A673 (cell line): ENCODE measurements around the gene CEACAM1. TPM values are rescaled to one million over a fixed set of nuclear protein-coding genes. Genes with fewer than 3 reads are reported as not detected.

Experiments
- BruUV-seq: library from RNA; stranded (reverse); fragments of 400-500 nt; replicated peaks from 2 replicates; lab custom pipeline; 2021; lab: Mats Ljungman, UMichigan
- CTCF ChIA-PET: fragments of 300-600 bp; sonication (Branson Sonifier 250); formaldehyde crosslinking; loops from one replicate; lab custom pipeline; 2022; ENCODE audit warnings: antibody characterized with exemption; lab: Charles Lee
- POLR2A ChIA-PET: fragments of 300-600 bp; sonication (Branson Sonifier 250); formaldehyde crosslinking; loops from one replicate; lab custom pipeline; 2022; ENCODE audit warnings: antibody characterized with exemption; ENCODE audit not compliant: low non-redundant PET; lab: Charles Lee
- DNase-seq: peaks from one replicate; pipeline ENCODE4 v3.0.0-alpha.2; 2015; ENCODE audit warnings: low spot score
- H3K27ac ChIP-seq: fragments of 200-600 bp; sonication (generic); 2 replicates; pipeline ENCODE4 v1.5.1; 2016; ENCODE audit warnings: mixed run types, low read depth, mild to moderate bottlenecking, mixed read lengths, antibody characterized with exemption, low read length; ENCODE audit not compliant: poor library complexity, severe bottlenecking
- H3K27me3 ChIP-seq: fragments of 200-600 bp; sonication (generic); replicated peaks from 2 replicates; pipeline ENCODE4 v1.6.1; 2017; ENCODE audit warnings: mixed run types, low read depth, mild to moderate bottlenecking, mixed read lengths, antibody characterized with exemption, low read length; ENCODE audit not compliant: insufficient read depth, poor library complexity
- H3K36me3 ChIP-seq: fragments of 200-600 bp; sonication (generic); 2 replicates; pipeline ENCODE4 v1.6.1; 2016; ENCODE audit warnings: mixed run types, mild to moderate bottlenecking, mixed read lengths, antibody characterized with exemption, low read length; ENCODE audit not compliant: insufficient read depth, poor library complexity, severe bottlenecking
- H3K4me1 ChIP-seq: fragments of 200-600 bp; sonication (generic); 2 replicates; pipeline ENCODE4 v1.6.1; 2017; ENCODE audit warnings: mixed run types, mild to moderate bottlenecking, mixed read lengths, antibody characterized with exemption, low read length; ENCODE audit not compliant: insufficient read depth, poor library complexity, severe bottlenecking
- H3K4me3 ChIP-seq: fragments of 200-600 bp; sonication (generic); 2 replicates; pipeline ENCODE4 v1.5.1; 2016; ENCODE audit warnings: low read depth, mixed run types, mild to moderate bottlenecking, mixed read lengths, low read length; ENCODE audit not compliant: poor library complexity, severe bottlenecking
- H3K9me3 ChIP-seq: fragments of 200-600 bp; sonication (generic); 2 replicates; pipeline ENCODE4 v1.6.1; 2016; ENCODE audit warnings: mixed run types, low read depth, mild to moderate bottlenecking, mixed read lengths, antibody characterized with exemption, low read length; ENCODE audit not compliant: poor library complexity, severe bottlenecking
- CTCF ChIP-seq: fragments of 300-800, 200-600 bp; sonication (generic); conservative IDR thresholded peaks from 2 replicates; pipeline ENCODE4 v1.5.1; 2017; ENCODE audit warnings: low read depth, mild to moderate bottlenecking, antibody characterized with exemption, low read length, moderate library complexity, mixed read lengths
- EZH2 ChIP-seq: fragments of 200-600 bp; sonication (generic); IDR thresholded peaks from 2 replicates; pipeline ENCODE4 v1.6.1; 2017; ENCODE audit warnings: borderline replicate concordance, low read depth, mild to moderate bottlenecking, mixed read lengths, antibody characterized with exemption, low read length; ENCODE audit not compliant: poor library complexity, severe bottlenecking
- intact Hi-C: fragments of 100-400 bp; cut with micrococcal nuclease; formaldehyde crosslinking; loops from one replicate; pipeline ENCODE4 v1.10.0; 2022; ENCODE audit not compliant: unreplicated experiment
- total RNA-seq: library from RNA; stranded (reverse); gene quantifications from 2 replicates; pipeline ENCODE4 v1.2.3, GENCODE V29; 2021

Gene CEACAM1
- total RNA-seq, 1 experiment from 2014 or later, result 0.64 TPM

- Histone ChIP-seq H3K4me1 (no peaks in the 10 kb centered on the region), H3K9me3 (no peaks in the 10 kb centered on the region), H3K4me3 (no peak overlapping the region), H3K27ac (no peak overlapping the region), H3K27me3 (no peaks in the 10 kb centered on the region), H3K36me3 (no peaks in the 10 kb centered on the region)
- no peak for DNase-seq
- BruUV-seq, result no TSS peak
- intact Hi-C loops, result no loop called here
- TF ChIP-seq EZH2 (no peak), CTCF (no peak)
- CTCF ChIA-PET, result no interaction called here
- POLR2A ChIA-PET, result no interaction called here
These were observed 9.2 kb downstream of the CEACAM1 start for GRCh38 chr19:42519108-42519507.

DNA sequence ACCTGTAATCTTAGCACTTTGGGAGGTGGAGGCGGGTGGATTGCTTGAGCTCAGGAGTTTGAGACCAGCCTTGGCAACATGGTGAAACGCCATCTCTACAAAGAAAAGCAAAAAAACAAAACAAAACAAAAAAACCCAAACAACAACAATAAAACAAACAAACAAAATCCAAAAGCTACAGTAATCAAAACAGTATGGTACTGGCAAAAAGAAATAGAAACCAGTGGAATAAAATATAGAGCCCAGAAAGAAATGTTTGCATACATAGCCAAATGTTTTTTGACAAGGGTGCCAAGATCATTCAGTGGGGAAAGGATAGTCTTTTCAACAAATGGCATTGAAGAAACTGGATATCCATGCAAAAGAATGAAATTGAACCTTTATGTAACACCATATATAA lies 11.5 kb downstream of the CEACAM1 start:
- Histone ChIP-seq H3K4me1 (no peaks in the 10 kb centered on the region), H3K27ac (no peak overlapping the region), H3K4me3 (no peak overlapping the region), H3K9me3 (no peaks in the 10 kb centered on the region), H3K36me3 (no peaks in the 10 kb centered on the region), H3K27me3 (no peaks in the 10 kb centered on the region)
- TF ChIP-seq CTCF (no peak), EZH2 (no peak)
- BruUV-seq, result no TSS peak
- no peak for DNase-seq
- ChIA-PET POLR2A (no interaction called here), CTCF (no interaction called here)
- intact Hi-C loops, result no loop called here

DNA sequence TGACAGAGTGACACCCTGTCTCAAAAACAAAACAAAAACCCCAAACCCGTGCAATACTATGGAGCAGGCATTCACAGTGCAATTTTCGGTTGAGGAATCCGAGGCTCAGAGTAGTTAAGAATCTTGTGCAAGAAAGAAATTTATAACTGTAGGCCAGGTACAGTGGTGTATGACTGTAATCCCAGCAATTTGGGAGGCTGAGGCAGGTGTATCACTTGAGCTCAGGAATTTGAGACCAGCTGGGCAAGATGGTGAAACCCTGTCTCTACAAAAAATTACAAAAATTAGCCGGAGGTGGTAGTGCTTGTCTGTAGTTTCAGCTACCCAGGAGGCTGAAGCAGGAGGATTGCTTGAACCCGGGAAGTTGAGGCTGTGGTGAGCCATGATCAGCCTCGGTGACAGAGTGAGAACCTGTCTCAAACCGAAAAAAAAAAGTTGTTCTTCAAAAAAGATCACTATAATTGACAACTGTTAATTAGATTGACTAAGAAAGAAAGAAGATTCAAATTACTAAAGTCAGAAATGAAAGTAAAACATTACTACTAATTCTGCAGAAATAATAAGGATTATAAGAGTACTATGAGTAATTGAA lies 12.9 kb downstream of the CEACAM1 start:
- POLR2A ChIA-PET, result no interaction called here
- intact Hi-C loops, result no loop called here
- Histone ChIP-seq H3K9me3 (no peaks in the 10 kb centered on the region), H3K4me3 (no peak overlapping the region), H3K27ac (no peak overlapping the region), H3K36me3 (no peaks in the 10 kb centered on the region), H3K27me3 (no peaks in the 10 kb centered on the region), H3K4me1 (no peaks in the 10 kb centered on the region)
- no TSS peak for BruUV-seq
- TF ChIP-seq EZH2 (no peak), CTCF (no peak)
- DNase-seq, result no peak
- CTCF ChIA-PET, result no interaction called here
